Measurements from ENCODE around the gene SNTA1. TPM values are rescaled to one million over a fixed set of nuclear protein-coding genes. Genes with fewer than 3 reads are reported as not detected.
A peak's percentile ranks its signal among the peaks of the same experiment; 100 is the strongest.
"Not testable (repeated sequence)": the region's sequence is repeated elsewhere in the genome, so short reads cannot be mapped to it uniquely, and the experiment has no call there.

The SNTA1 gene
- total RNA-seq, 1 donor from 2014 or later = 13.3 TPM

DNA sequence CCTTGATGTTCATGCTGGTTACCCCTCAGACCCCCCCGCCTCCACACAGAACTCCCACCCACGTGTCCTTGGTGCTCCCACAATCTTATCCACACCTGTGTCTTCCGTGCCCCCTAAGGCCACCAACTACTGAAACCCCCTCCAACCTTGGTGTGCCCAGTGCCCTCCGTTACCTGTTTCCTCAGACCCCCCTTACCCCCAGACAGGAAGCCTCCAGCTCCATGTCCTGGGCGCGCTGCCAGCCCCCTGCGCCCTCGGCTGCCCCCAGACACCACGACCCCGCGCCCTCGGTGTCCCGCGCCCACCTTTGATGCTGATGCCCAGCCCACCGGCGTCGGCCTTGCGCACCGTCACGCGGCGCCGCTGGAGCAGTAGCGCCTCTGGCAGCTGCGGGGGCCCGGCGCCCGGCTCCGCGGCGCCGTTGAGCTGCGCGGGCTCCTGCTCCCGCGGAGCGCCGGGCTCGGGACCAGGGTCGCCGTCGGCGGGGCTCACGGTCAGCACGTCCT lies 504 bp downstream of the SNTA1 start:
- TF ChIP-seq, protein P1, sequence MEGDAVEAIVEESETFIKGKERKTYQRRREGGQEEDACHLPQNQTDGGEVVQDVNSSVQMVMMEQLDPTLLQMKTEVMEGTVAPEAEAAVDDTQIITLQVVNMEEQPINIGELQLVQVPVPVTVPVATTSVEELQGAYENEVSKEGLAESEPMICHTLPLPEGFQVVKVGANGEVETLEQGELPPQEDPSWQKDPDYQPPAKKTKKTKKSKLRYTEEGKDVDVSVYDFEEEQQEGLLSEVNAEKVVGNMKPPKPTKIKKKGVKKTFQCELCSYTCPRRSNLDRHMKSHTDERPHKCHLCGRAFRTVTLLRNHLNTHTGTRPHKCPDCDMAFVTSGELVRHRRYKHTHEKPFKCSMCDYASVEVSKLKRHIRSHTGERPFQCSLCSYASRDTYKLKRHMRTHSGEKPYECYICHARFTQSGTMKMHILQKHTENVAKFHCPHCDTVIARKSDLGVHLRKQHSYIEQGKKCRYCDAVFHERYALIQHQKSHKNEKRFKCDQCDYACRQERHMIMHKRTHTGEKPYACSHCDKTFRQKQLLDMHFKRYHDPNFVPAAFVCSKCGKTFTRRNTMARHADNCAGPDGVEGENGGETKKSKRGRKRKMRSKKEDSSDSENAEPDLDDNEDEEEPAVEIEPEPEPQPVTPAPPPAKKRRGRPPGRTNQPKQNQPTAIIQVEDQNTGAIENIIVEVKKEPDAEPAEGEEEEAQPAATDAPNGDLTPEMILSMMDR (IDR thresholded peaks at IDR 0.05; ENCODE audit: unreplicated experiment) = no peak
- DNase-seq (ENCODE audit: low spot score in 2 of 2, unreplicated experiment in 2 of 2) = peak in 1 of 2 experiments; percentile 30
- H3K9me3 Mint-ChIP-seq = no peaks in the 10 kb centered on the region
- no peaks in the 10 kb centered on the region for H3K27me3 Mint-ChIP-seq (ENCODE audit: low read depth)
- no peaks in the 10 kb centered on the region for H3K36me3 Mint-ChIP-seq
- H3K4me3 Mint-ChIP-seq = peak overlapping the region; percentile 64
- H3K4me1 Mint-ChIP-seq = peaks cover 12% of the 10 kb centered on the region
- no peak overlapping the region for H3K27ac Mint-ChIP-seq

DNA sequence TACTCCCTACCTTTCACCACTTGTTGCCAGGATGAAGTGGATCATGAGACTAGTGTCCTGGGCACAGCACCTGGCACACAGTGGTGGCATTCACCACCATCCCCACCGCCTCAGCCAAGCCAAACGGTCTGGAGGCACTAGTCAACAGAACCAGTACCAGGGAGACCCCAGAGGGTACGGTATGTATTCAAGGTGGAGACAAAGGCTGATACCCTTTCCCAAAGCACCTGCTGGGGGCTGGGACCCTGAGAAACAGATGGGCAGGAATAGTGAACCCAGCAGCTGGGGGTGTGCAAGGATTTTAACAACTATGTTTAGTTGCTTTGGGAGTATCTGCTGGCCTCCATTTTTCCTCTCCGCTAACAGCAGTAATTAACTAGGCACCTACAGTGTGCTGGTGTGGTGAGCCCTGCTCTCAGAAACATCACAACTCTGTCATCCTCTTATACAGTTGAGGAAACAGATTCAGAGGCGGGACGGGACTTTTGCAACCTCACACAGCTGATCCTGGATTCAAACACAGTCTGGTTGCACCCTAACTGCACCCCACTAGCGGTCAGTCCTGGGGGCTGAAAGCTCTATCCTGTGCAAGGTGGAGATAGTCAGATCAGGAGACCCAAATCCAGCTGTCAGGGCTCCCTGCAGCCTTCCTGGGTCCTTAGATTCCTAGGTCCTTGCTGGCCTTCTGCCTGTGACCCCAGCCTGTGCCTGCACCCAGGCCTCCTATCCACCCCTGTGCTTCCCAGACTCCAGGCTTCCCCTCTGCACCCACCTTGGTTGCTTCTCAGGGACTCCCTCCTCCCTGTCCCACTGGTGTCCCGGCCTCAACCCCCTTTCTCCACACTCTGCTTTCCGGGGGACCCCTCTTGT lies 1.2 kb downstream of the SNTA1 start:
- no peaks in the 10 kb centered on the region for H3K9me3 Mint-ChIP-seq
- H3K4me1 Mint-ChIP-seq = peaks cover 16% of the 10 kb centered on the region
- no peak for DNase-seq (ENCODE audit: low spot score in 2 of 2, unreplicated experiment in 2 of 2)
- H3K4me3 Mint-ChIP-seq = peak overlapping the region; percentile 64
- TF ChIP-seq, protein P1 (IDR thresholded peaks at IDR 0.05; ENCODE audit: unreplicated experiment) = no peak
- H3K27me3 Mint-ChIP-seq (ENCODE audit: low read depth) = no peaks in the 10 kb centered on the region
- H3K36me3 Mint-ChIP-seq = no peaks in the 10 kb centered on the region
- H3K27ac Mint-ChIP-seq = no peak overlapping the region

DNA sequence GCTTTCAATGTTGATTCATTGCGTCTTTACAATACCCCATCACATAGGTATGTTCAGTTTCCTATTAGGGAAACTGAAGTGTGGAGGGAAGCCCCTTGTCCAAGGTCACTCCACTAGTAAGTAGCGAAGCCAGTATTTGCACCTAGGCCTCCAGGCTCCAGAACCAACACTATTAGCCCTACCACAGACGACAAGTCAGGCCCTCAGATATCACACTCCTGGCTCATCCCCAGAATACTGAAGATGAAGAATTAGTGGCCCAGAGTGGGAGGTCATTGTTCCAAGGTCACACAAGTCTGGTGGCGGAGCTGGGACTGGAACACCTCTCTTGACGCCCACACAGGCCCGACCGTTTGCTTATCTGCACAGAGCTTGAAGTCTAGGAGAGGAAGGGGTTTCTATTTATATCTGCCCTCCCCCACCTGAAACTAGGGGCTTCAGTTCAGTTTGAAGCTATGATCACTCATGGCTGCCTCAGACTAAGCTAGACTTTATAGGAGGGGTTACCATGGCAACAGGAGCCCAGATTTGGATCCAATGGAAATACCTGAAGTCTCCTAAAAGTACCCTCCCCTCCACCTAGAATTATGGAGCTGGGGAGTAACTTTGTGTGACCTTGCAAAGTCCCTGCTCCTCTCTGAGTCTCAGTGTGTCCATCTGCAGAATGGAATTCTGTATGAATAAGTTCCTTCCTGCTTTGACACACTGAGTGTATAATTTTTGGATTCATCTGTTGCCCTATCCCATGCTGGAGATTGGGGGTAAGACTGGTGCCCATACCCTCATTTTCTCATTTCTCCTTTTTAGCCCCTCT lies 2.2 kb downstream of the SNTA1 start:
- no peaks in the 10 kb centered on the region for H3K9me3 Mint-ChIP-seq
- TF ChIP-seq, protein P1 (IDR thresholded peaks at IDR 0.05; ENCODE audit: unreplicated experiment) = no peak
- H3K27me3 Mint-ChIP-seq (ENCODE audit: low read depth) = no peaks in the 10 kb centered on the region
- H3K4me1 Mint-ChIP-seq = peaks cover 16% of the 10 kb centered on the region
- no peak for DNase-seq (ENCODE audit: low spot score in 2 of 2, unreplicated experiment in 2 of 2)
- no peaks in the 10 kb centered on the region for H3K36me3 Mint-ChIP-seq
- H3K27ac Mint-ChIP-seq = no peak overlapping the region
- H3K4me3 Mint-ChIP-seq = peak overlapping the region; percentile 34

DNA sequence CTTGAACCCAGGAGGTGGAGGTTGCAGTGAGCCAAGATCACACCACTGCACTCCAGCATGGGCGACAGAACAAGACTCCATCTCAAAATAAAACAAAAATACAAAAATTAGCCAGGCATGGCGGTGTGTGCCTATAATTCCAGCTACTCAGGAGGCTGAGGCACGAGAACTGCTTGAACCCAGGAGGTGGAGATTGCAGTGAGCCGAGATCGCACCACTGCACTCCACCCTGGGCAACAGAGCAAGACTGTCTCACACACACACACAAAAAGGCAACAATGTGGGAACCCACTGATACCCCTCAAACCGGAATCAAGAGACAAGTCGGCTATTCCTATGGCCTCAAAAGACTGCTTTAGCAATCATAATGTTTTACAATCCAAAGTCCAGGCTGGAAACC lies 3.0 kb downstream of the SNTA1 start:
- H3K9me3 Mint-ChIP-seq; H3K27ac Mint-ChIP-seq; H3K27me3 Mint-ChIP-seq (ENCODE audit: low read depth); H3K36me3 Mint-ChIP-seq; DNase-seq (ENCODE audit: low spot score in 2 of 2, unreplicated experiment in 2 of 2); H3K4me3 Mint-ChIP-seq: not testable (repeated sequence)
- peaks cover 16% of the 10 kb centered on the region for H3K4me1 Mint-ChIP-seq

DNA sequence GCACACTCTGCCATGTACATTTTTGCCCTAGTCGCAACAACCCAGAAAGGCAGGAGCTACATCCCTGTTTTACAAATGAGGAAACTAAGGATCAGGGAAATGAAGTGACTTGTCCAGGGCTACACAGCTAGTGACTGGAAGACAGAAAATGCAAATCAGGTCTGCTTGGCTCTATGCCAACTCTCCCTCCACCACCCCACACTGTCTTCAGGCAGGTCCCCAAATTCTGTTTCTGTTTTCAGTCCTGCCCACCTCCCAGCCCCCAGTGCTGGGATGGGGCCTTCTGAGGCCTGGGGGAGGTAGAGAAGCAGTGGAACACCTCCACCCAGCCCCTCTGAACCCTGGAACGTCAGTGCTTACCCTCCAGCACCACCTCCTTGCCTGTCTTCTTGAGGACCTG lies 5.1 kb downstream of the SNTA1 start:
- H3K9me3 Mint-ChIP-seq = no peaks in the 10 kb centered on the region
- no peaks in the 10 kb centered on the region for H3K27me3 Mint-ChIP-seq (ENCODE audit: low read depth)
- TF ChIP-seq, protein P1 (IDR thresholded peaks at IDR 0.05; ENCODE audit: unreplicated experiment) = no peak
- DNase-seq (ENCODE audit: low spot score in 2 of 2, unreplicated experiment in 2 of 2) = no peak
- no peak overlapping the region for H3K4me3 Mint-ChIP-seq
- no peak overlapping the region for H3K27ac Mint-ChIP-seq
- H3K4me1 Mint-ChIP-seq = peaks cover 7% of the 10 kb centered on the region
- peaks cover 11% of the 10 kb centered on the region for H3K36me3 Mint-ChIP-seq
